NCI-H1694 treated with DMSO at 0.1 percent for 48 hours (cell line): ENCODE measurements around the gene GTF2H4.

ENCODE experiments used
- DNase-seq: peaks from one replicate; lab custom pipeline; 2025; lab: John Stamatoyannopoulos, UW

The GTF2H4 gene

DNA sequence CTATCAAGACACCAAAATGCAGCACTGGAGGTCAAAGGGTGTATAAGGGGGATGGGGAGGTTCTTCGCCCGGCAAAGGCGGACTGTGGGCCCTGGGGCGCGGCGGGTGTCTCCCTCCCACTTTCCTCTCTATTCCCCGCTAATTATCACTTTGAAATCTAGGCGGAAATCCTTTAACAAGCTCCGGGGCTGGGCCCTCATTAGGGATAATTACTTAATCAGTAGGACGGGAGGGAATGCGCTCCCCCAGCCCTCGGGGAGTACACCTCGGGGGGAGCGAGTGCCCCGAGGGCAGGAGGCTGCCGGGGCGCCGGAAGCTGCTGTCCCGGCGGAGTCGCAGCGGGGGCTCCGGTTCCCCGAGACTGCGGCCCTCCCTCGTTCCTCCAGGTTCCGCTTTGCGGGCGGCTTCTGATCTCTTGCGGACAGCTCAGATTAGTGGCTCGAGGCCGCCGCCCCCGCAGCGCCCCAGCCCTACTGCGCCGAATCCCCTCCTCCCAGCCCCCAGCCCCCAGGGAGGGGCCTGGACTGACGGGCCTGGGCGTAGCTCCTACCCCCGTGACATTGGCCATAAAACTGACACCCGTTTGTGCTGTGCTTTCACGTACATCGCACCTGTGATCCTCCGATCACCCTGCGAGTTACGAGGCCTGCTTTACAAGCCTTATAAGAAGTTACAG lies 47.5 kb downstream of the GTF2H4 start:
- no peak for DNase-seq

DNA sequence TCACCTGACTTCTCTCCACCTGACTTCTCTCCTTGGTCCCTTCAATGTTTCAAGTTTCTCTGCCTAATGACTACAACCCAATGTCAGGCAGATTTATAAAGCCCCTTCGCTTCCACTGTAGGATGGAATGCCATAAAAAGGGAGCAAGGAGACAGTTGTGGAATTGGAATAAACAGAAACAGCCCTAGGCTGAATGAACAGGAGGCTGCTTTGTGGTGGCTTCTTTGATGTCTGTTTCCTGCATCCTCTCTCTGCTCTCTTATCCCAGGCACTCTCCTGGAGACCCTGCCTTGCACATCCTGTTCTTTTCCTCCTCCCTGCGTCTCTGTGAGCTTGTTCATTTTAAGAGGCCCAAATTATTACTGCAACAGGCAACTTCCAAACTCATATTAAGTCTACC lies 49.7 kb downstream of the GTF2H4 start:
- DNase-seq: no peak

DNA sequence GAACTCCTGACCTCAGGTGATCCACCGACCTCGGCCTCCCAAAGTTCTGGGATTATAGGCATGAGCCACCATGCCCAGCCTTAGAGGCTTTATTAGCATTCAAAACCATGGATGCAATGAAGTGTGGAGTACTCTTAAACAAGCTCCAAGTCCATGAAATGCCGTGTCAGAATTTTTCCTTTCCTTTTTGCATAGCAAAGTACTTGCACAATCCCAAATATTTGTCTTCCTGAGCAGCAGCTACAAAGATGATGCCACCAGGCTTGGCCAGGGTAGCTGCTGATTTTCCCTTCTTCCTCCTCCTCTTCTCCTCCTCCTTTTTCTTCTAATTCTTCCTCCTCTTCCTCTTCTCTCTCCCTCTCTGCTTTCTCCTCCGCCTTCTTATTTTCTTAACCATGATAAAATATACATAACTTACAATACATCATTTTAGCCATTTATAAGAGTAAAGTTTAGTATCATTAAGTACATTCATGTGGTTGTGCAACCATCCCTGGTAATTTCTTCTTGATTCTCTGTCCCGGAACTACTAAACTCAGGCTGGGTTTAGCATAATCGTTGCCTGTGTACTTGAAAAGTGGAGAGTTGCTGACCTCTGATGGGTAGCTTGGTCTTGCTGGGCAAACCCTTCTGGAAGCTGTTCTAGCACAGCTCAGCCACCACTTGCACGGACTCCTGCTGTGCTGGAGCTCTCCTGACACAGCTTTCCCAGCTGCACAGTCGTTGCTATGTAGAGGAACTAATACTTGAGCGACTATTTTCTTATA lies 53.1 kb downstream of the GTF2H4 start:
- DNase-seq: no peak

DNA sequence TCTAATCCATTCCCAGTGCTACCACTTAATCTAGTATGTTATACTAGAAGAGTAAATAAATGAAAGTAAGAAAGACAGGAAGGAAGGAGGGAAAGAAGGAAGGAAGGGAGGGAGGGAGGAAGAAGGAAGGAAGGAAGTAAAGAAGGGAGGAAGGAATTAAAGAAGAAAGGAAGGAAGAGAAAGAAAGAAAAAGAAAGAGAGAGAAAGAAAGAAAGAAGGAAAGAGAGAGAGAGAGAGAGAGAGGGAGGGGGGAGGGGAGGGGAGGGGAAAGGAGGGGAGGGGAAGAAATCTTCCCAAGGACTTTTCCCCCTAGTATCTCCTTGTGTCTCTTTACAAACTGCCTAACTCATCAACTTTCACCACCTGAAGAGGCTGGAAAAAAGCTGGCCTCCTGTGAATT lies 54.7 kb downstream of the GTF2H4 start:
- DNase-seq: no peak

DNA sequence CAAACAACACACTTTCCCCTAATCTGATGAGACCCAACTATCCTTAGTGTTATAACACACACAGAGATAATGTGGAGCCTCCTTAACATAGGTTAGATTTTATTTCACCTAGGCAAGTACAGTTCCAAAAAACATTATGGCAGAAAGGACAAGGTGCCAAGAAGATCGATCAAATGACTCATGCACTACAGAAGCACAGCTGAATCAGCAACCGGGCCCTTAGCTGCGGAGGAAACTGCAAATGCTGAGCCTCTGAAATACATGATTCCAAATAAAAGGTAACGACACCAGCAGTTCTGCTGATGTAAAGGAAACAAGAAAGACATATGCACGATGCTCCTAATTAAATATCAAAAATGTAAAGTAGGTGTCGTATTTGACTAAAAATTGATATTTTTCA lies 55.6 kb downstream of the GTF2H4 start:
- no peak for DNase-seq
